ENCODE measurements around the gene TRPV5. TPM values are rescaled to one million over a fixed set of nuclear protein-coding genes. Genes with fewer than 3 reads are reported as not detected.

The TRPV5 gene
- total and polyA plus RNA-seq, 2 of the 8 experiments (the other 6 are each of a cell fraction or from before 2014, with no cell fraction given) = 0.03 TPM; not detected in 1

- DNase-seq (ENCODE audit: low read depth in 1 of 2, low spot score in 2 of 2) (no peak), FAIRE-seq (no peak)
- Histone ChIP-seq H3K9ac (replicated peaks in 1 of 4; ENCODE audit: extremely low read depth in 1 of 4, low read depth in 3 of 4, low read length in 3 of 4) (no peak overlapping the region), H2BK12ac (ENCODE audit: low read depth, low read length) (no peak overlapping the region), H3K56ac (replicated peaks; ENCODE audit: insufficient read length, low read depth, low read length) (no peak overlapping the region), H3K23ac (ENCODE audit: insufficient read length) (no peak overlapping the region), H3K4me3 (ENCODE audit: extremely low read depth in 1 of 4, insufficient read depth in 2 of 4, low read depth in 3 of 4, low read length in 4 of 4) (no peak overlapping the region), H3K23me2 (ENCODE audit: low read depth, low read length) (peaks cover 2% of the 10 kb centered on the region; the same call in 1 of the 2 replicates), H2AFZ (ENCODE audit: low read length) (no peak overlapping the region), H2BK15ac (ENCODE audit: low read length) (no peak overlapping the region), H2BK20ac (ENCODE audit: low read length) (no peak overlapping the region), H3K18ac (ENCODE audit: extremely low read depth, low read length) (no peak overlapping the region), H3K9me3 (ENCODE audit: insufficient read depth in 2 of 2, low read depth in 1 of 2, low read length in 1 of 2) (no peaks in the 10 kb centered on the region; a peak in 1 of 4 replicates), H2BK5ac (ENCODE audit: low read depth, low read length) (no peak overlapping the region), H3K4me1 (replicated peaks in 1 of 4; ENCODE audit: control insufficient read depth in 3 of 4, insufficient read depth in 4 of 4, low read length in 3 of 4) (peaks cover 0 to 11% (median 6%) of the 10 kb centered on the region in 4 experiments; a peak in 6 of 7 replicates), H3K14ac (ENCODE audit: insufficient read length) (no peak overlapping the region), H2BK120ac (replicated peaks; ENCODE audit: low read depth, low read length) (no peak overlapping the region), H3K79me2 (ENCODE audit: control insufficient read depth in 1 of 2, insufficient read depth in 2 of 2, low read length in 2 of 2) (no peaks in the 10 kb centered on the region), H3K79me1 (ENCODE audit: low read depth, low read length) (no peaks in the 10 kb centered on the region), H4K91ac (replicated peaks; ENCODE audit: insufficient read length, low read length) (no peak overlapping the region), H3K27ac (ENCODE audit: low read depth, low read length) (no peak overlapping the region), H2AK5ac (ENCODE audit: low read depth, low read length) (no peak overlapping the region), H4K5ac (ENCODE audit: insufficient read length, low read depth, low read length) (no peak overlapping the region), H3K4me2 (ENCODE audit: insufficient read depth in 1 of 2, low read depth in 2 of 2, low read length in 2 of 2) (no peak overlapping the region), H4K8ac (ENCODE audit: extremely low read depth, insufficient read depth, low read length) (no peak overlapping the region), H4K20me1 (replicated peaks in 1 of 2; ENCODE audit: control insufficient read depth in 1 of 2, insufficient read depth in 2 of 2, low read length in 2 of 2) (no peaks in the 10 kb centered on the region), H3K4ac (replicated peaks; ENCODE audit: insufficient read length, low read depth, low read length) (no peak overlapping the region), H3K36me3 (ENCODE audit: control insufficient read depth in 2 of 4, insufficient read depth in 4 of 4, low read length in 3 of 4) (no peaks in the 10 kb centered on the region), H3K27me3 (replicated peaks in 1 of 4; ENCODE audit: control insufficient read depth in 3 of 4, extremely low read depth in 1 of 4, insufficient read depth in 3 of 4, low read length in 3 of 4) (no peaks in the 10 kb centered on the region)
- 92% methylated on average over 4 of the region's 5 CpGs; no CpG with 5 or more reads in 1 of the 2 experiments for WGBS, 2 experiments (ENCODE audit: extremely low coverage in 1 of 2, insufficient coverage in 1 of 2, insufficient read length in 1 of 2, insufficient replicate concordance in 2 of 2, low coverage in 1 of 2, low lambda C conversion rate in 2 of 2, missing lambda C conversion rate in 1 of 2)
- ChIA-PET CTCF (ENCODE audit: partially characterized antibody) (interaction anchor here (0.7 to 2.9 kb wide), 23 partner anchors 10 to 331 kb away, joined by 3 to 16 read pairs (median 5); partner anchors contain the start of gene TRPV5), POLR2A (ENCODE audit: partially characterized antibody) (no interaction called here)
- TF ChIP-seq TCF12 (IDR thresholded peaks at IDR 0.05; ENCODE audit: low read depth, low read length) = no peak
- TF ChIP-seq CTCF (IDR thresholded peaks at IDR 0.05; ENCODE audit: control extremely low read depth in 1 of 3, insufficient read depth in 1 of 3, low read depth in 1 of 3, low read length in 3 of 3) = peak in 2 of 3 experiments; percentile 32 to 45; a peak in 3 of 4 replicates
- TF ChIP-seq KDM4A (IDR thresholded peaks at IDR 0.05; ENCODE audit: low read depth, low read length, severe bottlenecking) = no peak
- no peak for TF ChIP-seq PHF8 (conservative IDR thresholded peaks at IDR 0.05; ENCODE audit: low read depth, low read length)
- no peak for TF ChIP-seq NANOG (IDR thresholded peaks at IDR 0.05; ENCODE audit: insufficient read depth, low read depth, low read length, poor library complexity, severe bottlenecking)
- no peak for TF ChIP-seq E2F6 (IDR thresholded peaks at IDR 0.05)
- no peak for TF ChIP-seq CHD2 (IDR thresholded peaks at IDR 0.05; ENCODE audit: low read length)
- TF ChIP-seq TBP (IDR thresholded peaks at IDR 0.05; ENCODE audit: low read depth, low read length) = no peak
- no peak for TF ChIP-seq POU5F1 (IDR thresholded peaks at IDR 0.05; ENCODE audit: low read depth, low read length)
Observed at GRCh38 chr7:142960955-142961512, 27.5 kb upstream of the TRPV5 start.

Data from H1 (cell line).